ENCODE data around the gene RECQL.
"Not testable (repeated sequence)": the region's sequence is repeated elsewhere in the genome, so short reads cannot be mapped to it uniquely, and the experiment has no call there.

RECQL gene

DNA sequence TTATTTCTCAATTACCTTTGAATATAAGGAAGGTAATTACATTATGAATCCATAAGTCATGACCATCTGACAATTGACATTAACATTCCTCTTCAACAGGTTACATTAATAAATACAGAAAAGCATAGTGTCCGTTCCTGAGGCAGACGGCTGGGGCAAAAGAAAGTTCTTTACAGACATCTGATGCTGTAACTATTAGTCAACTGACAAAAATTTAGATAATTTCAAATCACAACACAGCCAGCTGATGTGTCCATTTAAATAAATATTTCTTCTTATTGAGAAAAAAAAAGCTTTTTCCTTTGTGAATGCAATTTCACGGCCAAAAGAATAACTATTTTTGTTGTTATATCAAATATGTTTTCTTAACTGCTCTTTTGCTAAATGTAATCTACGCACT lies 73.2 kb downstream of the RECQL start:
- DNase-seq (ENCODE audit: low spot score) = no peak

DNA sequence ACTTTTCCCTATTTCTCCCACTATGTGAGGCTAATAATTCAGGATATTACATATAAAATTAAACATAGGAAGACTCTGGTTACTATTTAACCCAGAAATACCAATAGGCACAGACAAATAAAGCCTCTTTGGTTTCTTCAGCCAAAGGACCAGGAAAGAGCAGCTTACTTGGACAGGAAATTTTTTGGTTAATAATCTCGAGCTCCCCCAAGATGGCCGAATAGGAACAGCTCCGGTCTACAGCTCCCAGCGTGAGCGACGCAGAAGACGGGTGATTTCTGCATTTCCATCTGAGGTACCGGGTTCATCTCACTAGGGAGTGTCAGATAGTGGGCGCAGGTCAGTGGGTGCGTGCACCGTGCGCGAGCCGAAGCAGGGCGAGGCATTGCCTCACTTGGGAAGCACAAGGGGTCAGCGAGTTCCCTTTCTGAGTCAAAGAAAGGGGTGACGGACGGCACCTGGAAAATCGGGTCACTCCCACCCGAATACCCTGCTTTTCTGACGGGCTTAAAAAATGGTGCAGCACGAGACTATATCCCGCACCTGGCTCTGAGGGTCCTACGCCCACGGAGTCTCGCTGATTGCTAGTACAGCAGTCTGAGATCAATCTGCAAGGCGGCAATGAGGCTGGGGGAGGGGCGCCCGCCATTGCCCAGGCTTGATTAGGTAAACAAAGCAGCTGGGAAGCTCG lies 82.3 kb downstream of the RECQL start:
- not testable (repeated sequence) for DNase-seq (ENCODE audit: low spot score)
